Liver (tissue), 9 donors: ENCODE data around the gene GARIN3. TPM values are rescaled to one million over a fixed set of nuclear protein-coding genes. Genes with fewer than 3 reads are reported as not detected.

ENCODE experiments used
- DNase-seq: peaks from one replicate; pipeline ENCODE4 v3.0.0-alpha.2; 2017; ENCODE audit warnings: low spot score
- H3K27ac ChIP-seq, 2 donors: one replicate each; pipeline ENCODE4 v1.7.0; 2013; ENCODE audit warnings: inconsistent platforms in 2 of 2, low read length in 2 of 2, control low read depth in 1 of 2, low read depth in 1 of 2, mild to moderate bottlenecking in 1 of 2
- H3K27me3 ChIP-seq, 4 donors: one replicate each; pipeline versions ENCODE4 v1.6.1 to v1.7.0; 2013; ENCODE audit warnings: low read length in 3 of 4, inconsistent platforms in 1 of 4, mild to moderate bottlenecking in 1 of 4, moderate library complexity in 1 of 4; ENCODE audit not compliant: control insufficient read depth in 4 of 4, insufficient read depth in 4 of 4
- H3K36me3 ChIP-seq, 4 donors: one replicate each; pipeline versions ENCODE4 v1.6.1 to v1.7.0; 2013; ENCODE audit warnings: low read length in 3 of 4, mild to moderate bottlenecking in 3 of 4, low read depth in 1 of 4, moderate library complexity in 1 of 4; ENCODE audit not compliant: control insufficient read depth in 4 of 4, insufficient read depth in 3 of 4
- H3K4me1 ChIP-seq, 4 donors: one replicate each; pipeline versions ENCODE4 v1.6.1 to v1.7.0; 2013; ENCODE audit warnings: low read length in 3 of 4, mild to moderate bottlenecking in 3 of 4, moderate library complexity in 1 of 4; ENCODE audit not compliant: control insufficient read depth in 4 of 4, insufficient read depth in 4 of 4
- H3K4me3 ChIP-seq, 3 donors: one replicate each; pipeline versions ENCODE4 v1.6.1 to v1.7.0; 2013; ENCODE audit warnings: low read length in 3 of 3, control low read depth in 1 of 3, low read depth in 1 of 3, mild to moderate bottlenecking in 1 of 3
- H3K9ac ChIP-seq, 2 donors: one replicate each; pipeline ENCODE4 v1.7.0; 2013; ENCODE audit warnings: low read length in 2 of 2, mild to moderate bottlenecking in 2 of 2, moderate library complexity in 2 of 2, control low read depth in 1 of 2, low read depth in 1 of 2
- H3K9me3 ChIP-seq, 4 donors: one replicate each; pipeline versions ENCODE4 v1.6.1 to v1.7.0; 2013; ENCODE audit warnings: low read length in 3 of 4; ENCODE audit not compliant: control insufficient read depth in 4 of 4
- EGR1 ChIP-seq, 2 donors: IDR thresholded peaks; 2 replicates each; pipeline ENCODE4 v1.6.1; 2016 to 2018; ENCODE audit warnings: antibody characterized with exemption in 2 of 2, low read depth in 2 of 2
- FOXA2 ChIP-seq: IDR thresholded peaks from 2 replicates; pipeline ENCODE4 v1.6.1; 2016; ENCODE audit warnings: antibody characterized with exemption
- GABPA ChIP-seq, 2 donors: IDR thresholded peaks in 1 of 2; conservative IDR thresholded peaks in 1 of 2; 2 replicates each; pipeline ENCODE4 v1.6.1; 2016; ENCODE audit warnings: antibody characterized with exemption in 2 of 2, mild to moderate bottlenecking in 1 of 2, moderate library complexity in 1 of 2
- HNF4A ChIP-seq, 2 donors: conservative IDR thresholded peaks; 2 replicates each; pipeline ENCODE4 v1.6.1; 2016; ENCODE audit warnings: antibody characterized with exemption in 2 of 2, mild to moderate bottlenecking in 2 of 2
- HNF4G ChIP-seq: IDR thresholded peaks from 2 replicates; pipeline ENCODE4 v1.6.1; 2016; ENCODE audit warnings: antibody characterized with exemption
- NR2F2 ChIP-seq: IDR thresholded peaks from 2 replicates; pipeline ENCODE4 v1.6.1; 2016; ENCODE audit warnings: antibody characterized with exemption
- RAD21 ChIP-seq, 2 donors: IDR thresholded peaks; 2 replicates each; pipeline ENCODE4 v1.6.1; 2016; ENCODE audit warnings: antibody characterized with exemption in 2 of 2, mild to moderate bottlenecking in 2 of 2
- RXRA ChIP-seq, 2 donors: IDR thresholded peaks; 2 replicates each; pipeline ENCODE4 v1.6.1; 2017 to 2018; ENCODE audit warnings: antibody characterized with exemption in 2 of 2, mild to moderate bottlenecking in 1 of 2
- SP1 ChIP-seq: IDR thresholded peaks from 2 replicates; pipeline ENCODE4 v1.6.1; 2018; ENCODE audit warnings: antibody characterized with exemption, mild to moderate bottlenecking
- TAF1 ChIP-seq: conservative IDR thresholded peaks from 2 replicates; pipeline ENCODE4 v1.6.1; 2016; ENCODE audit warnings: antibody characterized with exemption, mild to moderate bottlenecking
- YY1 ChIP-seq: IDR thresholded peaks from 2 replicates; pipeline ENCODE4 v1.6.1; 2016; ENCODE audit warnings: antibody characterized with exemption, mild to moderate bottlenecking
- WGBS: extraction: QIAGEN DNeasy Blood & Tissue Kit; methylation state at CpG from one replicate; pipeline ENCODE4 v1.1.7; 2013; 5-methylcytosine and 5-hydroxymethylcytosine counted together
- polyA plus RNA-seq, 2 donors: library from polyadenylated mRNA; stranded (reverse) in 1 of 2; unstranded in 1 of 2; fragments of 200-250 nt in 1 of 2; fragments of >200 nt in 1 of 2; fragmentation: Nextera tagmentation in 1 of 2; extraction: Ambion mirVana in 1 of 2; gene quantifications; one replicate each; pipeline versions ENCODE4 v1.2.1 to v1.2.3, GENCODE V29; 2013 to 2015
- total RNA-seq, 2 donors: library from RNA; depleted of rRNA; stranded (reverse); fragments of >200 nt; gene quantifications; one replicate each; pipeline ENCODE4 v1.2.3, GENCODE V29; 2014
- TF ChIP-seq, protein P1 (sequence below): IDR thresholded peaks from 2 replicates; pipeline ENCODE4 v1.6.1; 2016; ENCODE audit warnings: antibody characterized with exemption
- TF ChIP-seq, protein P2 (sequence below): fragments of 150-350 bp; IDR thresholded peaks from 2 replicates; pipeline ENCODE4 v1.5.1; 2017; ENCODE audit warnings: improper control_type of control experiment, low read depth, low read length; ENCODE audit not compliant: missing input control
- TF ChIP-seq, protein P3 (sequence below): IDR thresholded peaks from 2 replicates; pipeline ENCODE4 v1.6.1; 2016; ENCODE audit warnings: antibody characterized with exemption
- TF ChIP-seq, protein P4 (sequence below): IDR thresholded peaks from 2 replicates; pipeline ENCODE4 v1.6.1; 2016; ENCODE audit warnings: antibody characterized with exemption, mild to moderate bottlenecking
- TF ChIP-seq, protein P5 (sequence below): IDR thresholded peaks from 2 replicates; pipeline ENCODE4 v1.6.1; 2016; ENCODE audit warnings: antibody characterized with exemption
- donor health status: healthy.
- donor health status: healthy.
- donor health status: healthy.
- donor health status: healthy.
- donor health status: healthy.

Gene GARIN3
- total and polyA plus RNA-seq, 4 donors: not detected

DNA sequence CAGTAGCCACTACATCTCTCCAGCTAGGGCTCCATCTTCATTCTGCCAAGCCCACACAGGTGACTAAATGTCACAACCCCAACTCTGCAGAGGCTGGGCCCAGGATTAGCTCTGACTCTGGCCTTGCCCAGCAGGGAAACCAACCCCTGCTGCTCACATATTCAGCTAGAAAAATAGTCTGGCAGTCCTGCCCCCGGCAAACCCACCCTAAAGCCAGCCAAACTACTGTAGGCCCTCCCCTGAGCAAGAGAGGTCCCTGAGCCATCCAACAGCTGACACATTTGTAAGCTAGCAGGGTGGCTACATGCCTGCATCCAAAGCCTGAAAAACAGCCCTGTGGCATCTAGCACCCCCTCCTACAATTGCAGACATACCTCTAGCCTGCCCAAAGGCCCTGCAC lies 46.0 kb downstream of the GARIN3 start:
- Histone ChIP-seq H3K36me3 (no peaks in the 10 kb centered on the region), H3K27me3 (peaks cover 0 to 2% (median 0%) of the 10 kb centered on the region in 4 donors), H3K27ac (no peak overlapping the region), H3K9me3 (peaks cover 0 to 3% (median 0%) of the 10 kb centered on the region in 4 donors), H3K4me1 (no peaks in the 10 kb centered on the region), H3K9ac (no peak overlapping the region), H3K4me3 (no peak overlapping the region)
- no peak for DNase-seq
- 86% methylated on average over 1 of the region's 1 CpG for WGBS
- TF ChIP-seq TAF1 (no peak), RXRA (IDR thresholded peaks at IDR 0.05) (no peak), GABPA (IDR thresholded peaks at IDR 0.05 in 1 of 2, conservative IDR thresholded peaks at IDR 0.05 in 1 of 2) (no peak), HNF4A (conservative IDR thresholded peaks at IDR 0.05) (no peak), FOXA2 (no peak), RAD21 (IDR thresholded peaks at IDR 0.05) (no peak), EGR1 (IDR thresholded peaks at IDR 0.05; ENCODE audit: low read depth in 2 of 2) (no peak), NR2F2 (no peak), HNF4G (no peak), SP1 (no peak), YY1 (no peak)
- TF ChIP-seq, protein P1, sequence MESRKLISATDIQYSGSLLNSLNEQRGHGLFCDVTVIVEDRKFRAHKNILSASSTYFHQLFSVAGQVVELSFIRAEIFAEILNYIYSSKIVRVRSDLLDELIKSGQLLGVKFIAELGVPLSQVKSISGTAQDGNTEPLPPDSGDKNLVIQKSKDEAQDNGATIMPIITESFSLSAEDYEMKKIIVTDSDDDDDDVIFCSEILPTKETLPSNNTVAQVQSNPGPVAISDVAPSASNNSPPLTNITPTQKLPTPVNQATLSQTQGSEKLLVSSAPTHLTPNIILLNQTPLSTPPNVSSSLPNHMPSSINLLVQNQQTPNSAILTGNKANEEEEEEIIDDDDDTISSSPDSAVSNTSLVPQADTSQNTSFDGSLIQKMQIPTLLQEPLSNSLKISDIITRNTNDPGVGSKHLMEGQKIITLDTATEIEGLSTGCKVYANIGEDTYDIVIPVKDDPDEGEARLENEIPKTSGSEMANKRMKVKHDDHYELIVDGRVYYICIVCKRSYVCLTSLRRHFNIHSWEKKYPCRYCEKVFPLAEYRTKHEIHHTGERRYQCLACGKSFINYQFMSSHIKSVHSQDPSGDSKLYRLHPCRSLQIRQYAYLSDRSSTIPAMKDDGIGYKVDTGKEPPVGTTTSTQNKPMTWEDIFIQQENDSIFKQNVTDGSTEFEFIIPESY: no peak
- TF ChIP-seq, protein P2, sequence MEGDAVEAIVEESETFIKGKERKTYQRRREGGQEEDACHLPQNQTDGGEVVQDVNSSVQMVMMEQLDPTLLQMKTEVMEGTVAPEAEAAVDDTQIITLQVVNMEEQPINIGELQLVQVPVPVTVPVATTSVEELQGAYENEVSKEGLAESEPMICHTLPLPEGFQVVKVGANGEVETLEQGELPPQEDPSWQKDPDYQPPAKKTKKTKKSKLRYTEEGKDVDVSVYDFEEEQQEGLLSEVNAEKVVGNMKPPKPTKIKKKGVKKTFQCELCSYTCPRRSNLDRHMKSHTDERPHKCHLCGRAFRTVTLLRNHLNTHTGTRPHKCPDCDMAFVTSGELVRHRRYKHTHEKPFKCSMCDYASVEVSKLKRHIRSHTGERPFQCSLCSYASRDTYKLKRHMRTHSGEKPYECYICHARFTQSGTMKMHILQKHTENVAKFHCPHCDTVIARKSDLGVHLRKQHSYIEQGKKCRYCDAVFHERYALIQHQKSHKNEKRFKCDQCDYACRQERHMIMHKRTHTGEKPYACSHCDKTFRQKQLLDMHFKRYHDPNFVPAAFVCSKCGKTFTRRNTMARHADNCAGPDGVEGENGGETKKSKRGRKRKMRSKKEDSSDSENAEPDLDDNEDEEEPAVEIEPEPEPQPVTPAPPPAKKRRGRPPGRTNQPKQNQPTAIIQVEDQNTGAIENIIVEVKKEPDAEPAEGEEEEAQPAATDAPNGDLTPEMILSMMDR: no peak
- TF ChIP-seq, protein P3, sequence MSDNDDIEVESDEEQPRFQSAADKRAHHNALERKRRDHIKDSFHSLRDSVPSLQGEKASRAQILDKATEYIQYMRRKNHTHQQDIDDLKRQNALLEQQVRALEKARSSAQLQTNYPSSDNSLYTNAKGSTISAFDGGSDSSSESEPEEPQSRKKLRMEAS: no peak
- TF ChIP-seq, protein P4, sequence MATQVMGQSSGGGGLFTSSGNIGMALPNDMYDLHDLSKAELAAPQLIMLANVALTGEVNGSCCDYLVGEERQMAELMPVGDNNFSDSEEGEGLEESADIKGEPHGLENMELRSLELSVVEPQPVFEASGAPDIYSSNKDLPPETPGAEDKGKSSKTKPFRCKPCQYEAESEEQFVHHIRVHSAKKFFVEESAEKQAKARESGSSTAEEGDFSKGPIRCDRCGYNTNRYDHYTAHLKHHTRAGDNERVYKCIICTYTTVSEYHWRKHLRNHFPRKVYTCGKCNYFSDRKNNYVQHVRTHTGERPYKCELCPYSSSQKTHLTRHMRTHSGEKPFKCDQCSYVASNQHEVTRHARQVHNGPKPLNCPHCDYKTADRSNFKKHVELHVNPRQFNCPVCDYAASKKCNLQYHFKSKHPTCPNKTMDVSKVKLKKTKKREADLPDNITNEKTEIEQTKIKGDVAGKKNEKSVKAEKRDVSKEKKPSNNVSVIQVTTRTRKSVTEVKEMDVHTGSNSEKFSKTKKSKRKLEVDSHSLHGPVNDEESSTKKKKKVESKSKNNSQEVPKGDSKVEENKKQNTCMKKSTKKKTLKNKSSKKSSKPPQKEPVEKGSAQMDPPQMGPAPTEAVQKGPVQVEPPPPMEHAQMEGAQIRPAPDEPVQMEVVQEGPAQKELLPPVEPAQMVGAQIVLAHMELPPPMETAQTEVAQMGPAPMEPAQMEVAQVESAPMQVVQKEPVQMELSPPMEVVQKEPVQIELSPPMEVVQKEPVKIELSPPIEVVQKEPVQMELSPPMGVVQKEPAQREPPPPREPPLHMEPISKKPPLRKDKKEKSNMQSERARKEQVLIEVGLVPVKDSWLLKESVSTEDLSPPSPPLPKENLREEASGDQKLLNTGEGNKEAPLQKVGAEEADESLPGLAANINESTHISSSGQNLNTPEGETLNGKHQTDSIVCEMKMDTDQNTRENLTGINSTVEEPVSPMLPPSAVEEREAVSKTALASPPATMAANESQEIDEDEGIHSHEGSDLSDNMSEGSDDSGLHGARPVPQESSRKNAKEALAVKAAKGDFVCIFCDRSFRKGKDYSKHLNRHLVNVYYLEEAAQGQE: no peak

DNA sequence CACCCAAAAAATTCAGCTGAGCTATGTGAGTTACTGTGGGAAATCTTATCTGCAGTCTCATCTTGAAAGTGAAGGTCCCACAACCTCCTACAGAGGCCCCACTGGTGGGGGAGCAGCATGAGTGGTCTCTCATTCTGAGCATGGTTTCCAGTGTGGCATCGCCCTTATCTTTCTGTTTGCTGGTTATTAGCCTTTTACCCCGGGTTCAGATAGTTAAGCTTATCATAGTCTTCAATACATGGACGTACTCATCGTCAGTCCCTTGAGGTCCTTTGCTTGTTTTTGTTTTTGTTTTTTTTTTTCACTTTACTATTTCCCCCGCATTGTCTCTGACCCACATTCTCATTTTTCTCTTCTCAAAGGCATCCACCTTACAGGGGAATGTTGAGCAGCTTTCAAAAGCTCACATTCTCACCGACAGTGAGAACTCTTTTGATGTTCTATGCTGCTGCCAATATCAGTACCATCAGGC lies 49.5 kb downstream of the GARIN3 start:
- Histone ChIP-seq H3K36me3 (no peaks in the 10 kb centered on the region), H3K4me3 (no peak overlapping the region), H3K27me3 (peaks cover 0 to 2% (median 0%) of the 10 kb centered on the region in 4 donors), H3K27ac (no peak overlapping the region), H3K4me1 (no peaks in the 10 kb centered on the region), H3K9ac (no peak overlapping the region), H3K9me3 (peaks cover 0 to 3% (median 0%) of the 10 kb centered on the region in 4 donors)
- no peak for DNase-seq
- 73% methylated on average over 6 of the region's 6 CpGs for WGBS
- TF ChIP-seq GABPA (IDR thresholded peaks at IDR 0.05 in 1 of 2, conservative IDR thresholded peaks at IDR 0.05 in 1 of 2) (no peak), FOXA2 (no peak), RAD21 (IDR thresholded peaks at IDR 0.05) (no peak), RXRA (IDR thresholded peaks at IDR 0.05) (no peak), TAF1 (no peak), YY1 (no peak), EGR1 (IDR thresholded peaks at IDR 0.05; ENCODE audit: low read depth in 2 of 2) (no peak), HNF4G (no peak), NR2F2 (no peak)
- TF ChIP-seq, protein P1: no peak
- TF ChIP-seq, protein P5, sequence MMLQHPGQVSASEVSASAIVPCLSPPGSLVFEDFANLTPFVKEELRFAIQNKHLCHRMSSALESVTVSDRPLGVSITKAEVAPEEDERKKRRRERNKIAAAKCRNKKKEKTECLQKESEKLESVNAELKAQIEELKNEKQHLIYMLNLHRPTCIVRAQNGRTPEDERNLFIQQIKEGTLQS: no peak
- TF ChIP-seq, protein P4: no peak
